ENCODE measurements around the gene DHX58.

The DHX58 gene

DNA sequence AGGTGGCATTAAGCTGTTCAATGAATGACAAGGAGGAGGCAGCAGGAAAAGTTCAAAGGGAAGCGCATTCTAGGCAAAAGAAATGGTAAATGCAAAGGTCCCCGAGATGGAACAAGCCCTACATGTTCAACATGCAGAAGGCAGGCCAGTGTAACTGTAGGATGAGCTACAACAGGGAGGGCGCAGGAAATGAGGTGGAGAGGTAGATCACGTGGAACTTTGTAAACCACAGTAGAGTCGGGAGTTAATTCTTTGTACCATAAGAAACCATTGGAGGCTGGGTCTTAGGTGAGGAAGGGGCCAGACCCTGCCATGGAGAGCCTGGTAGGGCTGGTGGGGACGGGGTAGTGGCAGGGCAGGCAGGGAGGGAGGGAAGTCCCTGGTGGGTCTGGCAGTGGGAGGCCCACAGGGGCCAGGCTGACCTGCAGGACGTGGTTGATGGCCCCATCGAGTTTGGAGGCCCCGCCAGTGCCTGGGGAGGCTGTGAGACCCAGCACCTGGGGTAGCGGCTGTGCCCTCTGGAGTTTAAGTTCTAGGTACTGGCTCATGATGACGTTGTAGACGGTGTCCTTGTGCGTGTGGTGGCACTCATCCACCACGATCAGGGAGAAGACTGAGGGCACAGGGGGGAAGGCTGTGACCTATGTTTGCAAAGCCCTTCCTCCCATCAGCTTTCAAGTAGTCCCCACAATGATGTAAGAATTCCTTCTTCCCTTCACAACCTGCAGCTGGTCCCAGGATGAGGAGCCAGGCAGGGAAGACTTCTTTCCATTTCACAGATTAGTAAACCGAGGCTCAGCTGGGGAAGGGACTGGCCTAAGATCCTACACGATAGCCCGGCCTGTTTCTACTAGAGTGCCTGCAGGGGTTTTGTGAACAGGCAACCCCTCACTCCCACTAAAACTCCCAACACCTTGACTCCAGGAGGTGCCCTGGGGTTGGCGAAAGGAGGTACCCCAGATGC, 1.9 kb downstream of the DHX58 start:
- no peak for DNase-seq (ENCODE audit: low read depth)

DNA sequence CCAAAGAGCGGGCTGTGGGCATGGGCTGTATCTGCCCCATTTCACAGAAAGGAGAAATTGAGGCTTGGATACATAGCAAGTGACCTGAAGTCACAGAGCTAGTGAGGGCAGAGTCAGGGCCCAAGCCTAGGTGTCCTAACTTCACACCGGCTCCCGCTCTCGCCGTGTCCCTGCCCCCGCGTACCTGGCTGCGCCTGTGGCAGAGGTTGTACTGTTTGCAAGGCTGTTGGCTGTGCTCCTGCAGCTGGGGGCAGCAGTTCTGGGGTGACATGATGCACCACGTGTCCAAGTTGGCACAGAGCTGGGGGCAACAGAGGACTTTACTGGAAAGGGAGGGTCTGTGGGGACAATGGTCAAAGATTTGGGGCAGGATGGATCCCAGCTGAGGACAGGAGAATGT, 3.4 kb downstream of the DHX58 start:
- DNase-seq (ENCODE audit: low read depth) = no peak

- DNase-seq (ENCODE audit: low read depth) = no peak
Observed at GRCh38 chr17:42107597-42108576, 4.6 kb downstream of the DHX58 start.

DNA sequence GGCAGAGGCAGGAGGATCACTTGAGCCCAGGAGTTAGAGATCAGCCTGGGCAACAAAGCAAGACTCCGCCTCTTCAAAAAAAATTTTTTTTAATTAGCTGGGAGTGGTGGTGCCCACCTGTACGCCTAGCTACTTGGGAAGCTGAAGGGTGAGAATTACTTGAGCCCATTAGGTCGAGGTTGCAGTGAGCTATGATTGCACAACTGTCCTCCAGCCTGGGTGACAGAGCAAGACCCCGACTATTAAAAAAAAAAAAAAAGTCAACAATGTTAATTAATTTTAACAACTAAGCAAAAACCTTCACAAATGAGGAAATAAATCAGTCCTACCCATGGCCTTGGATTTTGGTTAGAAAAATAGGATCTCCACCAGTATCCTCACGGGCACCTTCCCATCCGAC, 5.4 kb downstream of the DHX58 start:
- DNase-seq (ENCODE audit: low read depth) = no peak

GRCh38 chr17:42106009-42106408, 6.5 kb downstream of the DHX58 start:
- DNase-seq (ENCODE audit: low read depth) = no peak

DNA sequence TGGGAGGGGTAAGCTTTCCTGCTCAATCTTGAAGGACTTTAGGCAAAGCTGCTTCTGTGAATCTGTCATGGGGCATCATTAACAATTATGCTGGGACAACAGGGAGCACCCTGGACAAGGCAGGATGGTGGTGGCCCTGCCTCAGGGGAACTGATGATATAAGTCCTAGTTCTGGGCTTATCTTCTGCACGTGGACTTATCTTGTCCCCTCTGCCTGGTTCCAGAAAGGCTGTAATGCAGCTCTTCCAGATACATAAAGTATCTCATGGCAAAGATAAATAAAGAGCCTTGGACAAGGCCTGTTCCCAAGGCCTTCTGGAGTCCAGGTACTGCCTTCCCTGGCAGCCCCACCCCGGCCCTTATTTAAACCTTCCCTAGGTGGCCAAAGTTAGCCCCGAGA, 8.2 kb downstream of the DHX58 start:
- no peak for DNase-seq (ENCODE audit: low read depth)

- no peak for DNase-seq (ENCODE audit: low read depth)
Observed at GRCh38 chr17:42103221-42103954, 9.1 kb downstream of the DHX58 start.

GRCh38 chr17:42101513-42102292, 10.8 kb downstream of the DHX58 start:
- DNase-seq (ENCODE audit: low read depth) = peak; percentile 47

DNA sequence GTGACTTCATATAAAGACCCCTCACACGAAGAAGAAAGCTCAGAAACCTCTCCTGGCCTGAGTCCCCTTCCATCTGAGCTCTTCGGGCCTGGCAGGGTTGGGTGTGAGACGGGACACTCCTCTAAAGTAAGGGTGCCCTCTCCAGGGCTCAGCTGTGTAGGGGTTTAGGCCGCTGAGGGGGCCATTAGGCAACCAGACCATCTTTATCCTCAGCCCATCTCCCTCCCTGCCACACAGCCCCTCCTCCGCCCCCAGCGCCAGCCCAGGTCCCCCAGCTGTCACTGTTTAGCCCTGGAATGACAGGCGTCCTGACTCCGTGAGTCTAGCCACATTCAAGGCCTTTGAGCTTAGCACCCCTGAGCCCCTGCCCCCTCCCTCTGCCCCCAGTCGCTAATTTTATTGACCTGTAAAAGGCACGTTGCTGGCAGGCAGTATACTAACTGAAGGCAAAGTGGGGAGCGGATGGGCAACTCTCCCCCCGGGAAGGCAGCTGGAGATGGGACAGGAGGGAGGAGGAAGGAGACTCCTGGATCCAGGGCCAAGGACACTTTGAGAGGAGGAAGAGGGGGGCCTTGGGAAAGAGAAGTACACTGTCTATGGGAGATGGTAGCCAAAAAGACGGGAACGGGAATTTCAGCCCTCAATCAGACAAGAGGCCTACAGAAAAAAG, 13.6 kb downstream of the DHX58 start:
- DNase-seq (ENCODE audit: low read depth) = no peak

DNA sequence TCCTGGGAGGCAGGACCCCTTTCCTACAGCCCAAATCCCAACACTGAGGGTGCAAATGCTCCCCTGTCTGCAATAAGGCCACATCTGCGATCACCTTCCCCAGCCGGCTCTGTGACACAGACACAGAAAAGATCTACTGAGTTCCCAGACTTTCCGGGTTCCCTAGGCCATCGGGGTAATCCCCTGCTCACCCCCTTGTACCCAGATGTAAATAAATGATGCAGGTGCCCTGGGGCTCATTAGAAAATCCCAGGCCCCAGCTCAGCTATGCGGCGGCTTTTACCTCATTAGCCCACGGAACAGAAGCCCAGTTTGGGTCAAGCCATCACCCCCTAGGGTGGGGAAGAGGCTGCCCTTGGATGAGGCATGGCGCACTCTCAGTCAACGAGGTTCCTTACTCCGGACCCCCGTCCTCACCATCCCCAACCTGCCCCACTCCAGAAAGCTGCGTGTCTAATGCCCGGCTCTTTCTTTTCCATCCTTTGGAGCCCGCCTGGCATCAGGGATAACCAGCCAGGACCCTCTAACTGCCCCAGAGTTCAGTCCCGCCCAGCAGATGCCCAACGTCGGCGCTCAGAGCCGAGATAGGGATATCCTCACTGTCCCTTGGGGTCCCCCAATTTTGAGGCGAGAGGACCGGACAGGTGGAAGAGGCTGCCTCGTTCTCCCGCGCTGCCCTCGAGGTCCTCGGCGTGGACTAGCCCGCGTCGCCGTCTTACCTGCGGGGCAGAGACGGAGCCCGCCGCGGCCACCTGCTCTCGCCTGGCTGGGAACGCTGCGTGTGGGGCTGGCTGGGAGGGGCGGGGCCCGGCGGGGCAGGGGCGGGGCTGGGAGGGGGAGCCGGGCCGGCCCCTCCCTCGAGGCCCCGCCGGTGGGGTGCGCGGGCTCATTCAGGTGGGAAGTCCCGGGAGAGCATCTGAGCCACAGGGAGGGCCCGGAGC, 14.6 kb downstream of the DHX58 start, which contains the start of gene ZNF385C:
Gene ZNF385C (minus strand): TSS at position 783 of the 941 bp plus-strand sequence. CDS start 35,417 bp downstream, outside the sequence.
- DNase-seq (ENCODE audit: low read depth) = no peak

- DNase-seq (ENCODE audit: low read depth) = no peak
Observed at GRCh38 chr17:42096360-42097111, 16.0 kb downstream of the DHX58 start.

DNA sequence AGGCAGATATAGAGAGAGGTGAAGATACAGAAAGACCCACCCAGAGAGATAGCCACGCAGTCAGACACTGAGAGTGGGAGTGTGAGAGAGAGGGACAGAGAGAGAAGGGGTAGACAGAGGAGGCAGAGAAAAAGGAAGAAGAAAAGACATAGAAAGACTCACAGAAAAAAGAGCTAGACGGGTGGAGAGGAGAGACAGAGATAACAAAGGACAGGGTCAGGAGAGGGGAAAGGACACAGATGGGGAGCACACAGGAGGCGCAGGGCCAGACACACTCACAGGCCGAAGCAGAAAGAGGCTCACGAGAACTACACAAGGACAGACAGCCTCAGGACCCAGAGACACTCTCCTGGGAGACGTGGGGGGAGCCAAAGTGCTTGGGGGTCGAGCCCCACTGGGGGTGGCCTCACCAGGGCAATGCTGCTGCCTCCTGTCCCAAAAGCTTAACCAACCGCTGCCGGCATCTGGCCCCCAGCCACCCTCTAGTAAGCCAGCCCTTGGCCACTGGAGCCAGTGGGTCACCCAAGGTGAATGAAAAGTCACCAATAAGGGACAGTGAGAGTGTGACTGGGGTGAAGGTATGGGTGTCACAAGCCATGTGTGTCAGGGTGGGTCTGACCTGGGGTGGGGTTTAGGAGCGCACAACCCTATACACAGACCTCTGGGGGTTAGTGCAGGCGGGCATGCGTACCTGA, 18.0 kb downstream of the DHX58 start:
- DNase-seq (ENCODE audit: low read depth) = no peak

- DNase-seq (ENCODE audit: low read depth) = no peak
Observed at GRCh38 chr17:42092939-42093338, 19.6 kb downstream of the DHX58 start.

- no peak for DNase-seq (ENCODE audit: low read depth)
Observed at GRCh38 chr17:42090964-42091790, 21.3 kb downstream of the DHX58 start.

- no peak for DNase-seq (ENCODE audit: low read depth)
Observed at GRCh38 chr17:42088736-42089135, 23.8 kb downstream of the DHX58 start.

DNA sequence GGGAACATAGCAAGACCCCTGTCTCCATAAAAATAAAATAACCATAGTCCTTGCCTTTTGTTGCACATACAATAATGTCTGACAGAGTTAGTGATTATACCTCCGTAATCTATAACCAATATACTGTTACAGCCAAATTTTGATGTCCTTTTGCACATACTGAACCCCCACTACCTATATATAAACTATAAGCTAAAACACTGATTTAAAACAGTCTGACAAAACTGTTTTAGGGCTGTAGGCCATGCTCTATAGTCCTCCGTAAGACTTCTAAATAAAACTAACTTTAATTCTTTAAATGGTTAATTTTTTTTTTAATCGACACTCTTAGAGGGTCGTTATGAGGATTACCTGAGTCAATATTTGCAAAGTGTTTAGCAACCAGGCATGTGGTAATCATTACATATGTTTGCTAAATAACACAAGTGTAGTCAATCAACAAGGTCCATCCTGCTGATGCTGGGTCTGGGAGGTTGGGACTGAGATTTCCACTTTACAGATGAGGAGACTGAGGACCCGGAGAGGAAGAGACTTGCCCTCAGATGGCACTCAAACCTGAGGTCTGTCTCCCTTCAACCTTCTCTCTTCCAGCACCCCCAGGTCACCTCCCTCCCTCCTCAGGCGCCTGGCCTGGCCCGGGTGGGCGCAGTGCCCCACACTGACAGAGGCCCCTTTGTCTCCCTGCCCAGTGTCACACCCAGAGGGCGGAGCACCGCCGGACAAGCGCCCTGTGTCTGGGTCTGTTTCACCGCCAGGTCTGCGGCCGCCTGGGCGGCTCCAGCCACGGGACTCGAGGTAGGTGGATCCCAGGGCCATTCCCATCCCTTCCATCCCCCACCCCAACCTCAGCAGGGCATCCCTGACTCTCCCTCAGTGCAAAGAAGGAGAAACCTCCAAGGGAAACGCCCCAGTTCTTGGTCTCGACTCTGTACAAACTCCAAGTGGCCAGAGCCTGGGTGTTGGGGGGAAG, 24.5 kb downstream of the DHX58 start:
- DNase-seq (ENCODE audit: low read depth) = no peak

All from stromal cell of bone marrow (primary cell).